ENCODE measurements around the gene SDHD.
"Not testable (repeated sequence)": the region's sequence is repeated elsewhere in the genome, so short reads cannot be mapped to it uniquely, and the experiment has no call there.

The SDHD gene

DNA sequence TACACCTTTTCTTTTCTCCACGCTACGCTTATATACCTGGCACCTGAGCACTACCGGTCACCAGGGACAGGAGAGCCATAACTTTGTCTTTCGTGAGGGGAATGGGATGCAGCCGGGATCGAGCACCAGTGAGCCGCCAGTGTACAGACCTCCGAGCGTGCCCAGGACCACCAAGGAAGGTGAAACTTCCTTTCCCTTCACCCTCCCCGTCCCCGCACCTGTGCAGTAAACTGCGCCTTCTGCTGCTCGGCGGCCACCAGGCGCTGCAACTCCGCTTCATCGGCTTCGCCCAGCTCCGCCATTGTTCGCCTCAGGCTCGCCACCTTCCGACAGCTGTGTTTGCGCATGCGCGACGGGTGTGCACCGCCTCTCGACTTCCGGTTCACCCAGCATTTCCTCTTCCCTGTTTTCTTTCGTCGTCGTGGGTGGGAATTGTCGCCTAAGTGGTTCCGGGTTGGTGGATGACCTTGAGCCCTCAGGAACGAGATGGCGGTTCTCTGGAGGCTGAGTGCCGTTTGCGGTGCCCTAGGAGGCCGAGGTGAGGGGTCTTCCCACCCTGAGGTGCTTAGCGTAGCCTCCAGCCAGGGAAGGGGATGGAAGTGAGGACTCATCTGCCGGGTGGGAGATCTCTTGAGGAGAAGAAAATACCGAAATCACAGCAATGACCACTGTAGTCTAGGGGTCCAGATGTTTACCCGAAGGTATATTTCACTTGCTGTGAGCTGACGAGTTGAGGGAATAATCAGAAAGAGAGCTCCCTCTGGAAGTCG is at the start of gene SDHD, which contains the start of gene TIMM8B:
Gene SDHD (plus strand): TSS at position 452 of the 770 bp plus-strand sequence. CDS start 35 bp downstream, at position 487.
Gene TIMM8B (minus strand): TSS at position 335 of the 770 bp plus-strand sequence. CDS start 33 bp downstream, at position 302.
- DNase-seq, result peak; percentile 91

GRCh38 chr11:112037527-112037926 is 49.1 kb upstream of the SDHD start:
- no peak for DNase-seq

DNA sequence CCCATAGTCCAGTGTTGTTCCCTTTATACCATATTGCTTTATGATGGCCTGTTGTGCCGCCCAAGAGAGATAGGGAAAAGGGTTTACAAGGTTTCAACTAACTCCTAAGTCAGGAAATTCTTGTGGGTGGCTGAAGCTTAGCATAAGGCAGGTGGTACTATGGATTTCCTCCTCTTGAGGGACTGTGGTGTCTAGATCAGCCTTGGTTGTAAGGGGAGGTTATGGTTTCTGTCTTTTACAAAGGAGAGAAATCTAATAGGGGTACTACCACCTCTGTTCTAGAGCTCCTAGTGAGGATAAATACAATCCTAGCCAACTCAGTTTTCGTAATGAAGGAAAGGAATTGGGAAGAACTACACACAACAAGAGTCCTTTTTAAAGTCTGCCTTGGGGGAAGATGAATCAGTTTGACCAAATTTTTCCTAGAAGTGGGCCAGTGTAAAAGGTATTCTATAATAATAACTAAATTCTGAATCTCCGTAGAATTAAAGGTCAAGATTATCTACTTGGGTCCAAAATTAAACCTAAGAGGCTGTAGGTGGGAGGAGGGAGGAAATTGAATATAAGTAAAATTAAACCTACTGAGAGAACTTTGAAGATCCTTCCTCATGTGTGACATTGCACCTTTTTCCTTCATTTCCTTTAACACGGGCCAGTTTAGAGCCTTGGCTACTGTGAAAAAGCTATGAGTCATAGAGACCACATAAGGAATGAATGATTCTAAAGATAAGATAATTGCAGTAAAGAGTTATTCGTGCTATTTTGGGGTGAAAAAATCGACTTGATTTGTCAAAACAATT is 44.3 kb upstream of the SDHD start:
- no peak for DNase-seq

DNA sequence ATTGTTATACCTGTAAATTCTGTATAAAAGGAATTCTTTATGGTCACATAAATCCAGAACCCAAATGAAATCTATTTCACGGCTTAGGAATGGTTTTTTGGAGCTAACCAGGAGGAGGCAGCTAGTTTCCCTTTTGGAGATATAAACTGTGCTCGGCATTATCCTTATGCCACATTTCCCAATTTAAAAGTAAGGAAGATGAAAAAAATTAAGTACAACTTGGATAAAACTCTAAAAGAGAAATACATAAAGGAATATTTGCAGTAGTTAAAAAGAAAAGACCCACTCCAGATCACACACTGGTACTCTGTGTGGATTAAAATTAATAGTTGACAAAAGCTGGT is 43.7 kb upstream of the SDHD start:
- no peak for DNase-seq

DNA sequence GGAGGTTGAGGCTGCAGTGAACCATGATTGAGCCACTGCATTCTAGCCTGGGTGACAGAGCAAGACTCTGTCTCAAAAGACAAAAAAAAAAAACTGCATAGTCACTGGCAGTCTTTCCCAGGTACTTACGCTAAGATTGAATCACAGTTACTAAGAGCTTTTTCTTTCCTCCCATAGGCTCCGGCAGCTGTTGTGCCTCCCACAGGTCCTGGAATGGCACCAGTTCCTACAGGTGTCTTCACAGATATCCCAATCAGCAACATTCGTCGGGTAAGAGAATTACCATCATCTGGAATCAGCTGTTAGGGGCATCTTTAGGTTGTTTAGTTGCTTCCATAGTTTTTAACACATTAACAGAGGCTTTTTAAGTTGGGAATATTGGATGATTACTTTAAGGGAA is 41.7 kb upstream of the SDHD start:
- no peak for DNase-seq

DNA sequence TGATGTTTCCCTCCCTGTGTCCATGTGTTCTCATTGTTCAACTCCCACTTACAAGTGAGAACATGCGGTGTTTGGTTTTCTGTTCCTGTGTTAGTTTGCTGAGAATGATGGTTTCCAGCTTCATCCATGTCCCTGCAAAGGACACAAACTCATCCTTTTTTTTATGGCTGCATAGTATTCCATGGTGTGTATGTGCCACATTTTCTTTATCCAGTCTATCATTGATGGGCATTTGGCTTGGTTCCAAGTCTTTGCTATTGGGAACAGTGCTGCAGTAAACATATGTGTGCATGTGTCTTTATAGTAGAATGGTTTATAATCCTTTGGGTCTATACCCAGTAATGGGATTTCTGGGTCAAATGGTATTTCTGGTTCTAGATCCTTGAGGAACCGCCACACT is 40.0 kb upstream of the SDHD start:
- DNase-seq, result not testable (repeated sequence)

- not testable (repeated sequence) for DNase-seq
Measured at GRCh38 chr11:112048256-112048655, 38.4 kb upstream of the SDHD start.

- no peak for DNase-seq
Measured at GRCh38 chr11:112049777-112050176, 36.9 kb upstream of the SDHD start.

GRCh38 chr11:112050721-112051120 is 36.0 kb upstream of the SDHD start:
- DNase-seq, result no peak

- no peak for DNase-seq
Measured at GRCh38 chr11:112051768-112052167, 34.9 kb upstream of the SDHD start.

DNA sequence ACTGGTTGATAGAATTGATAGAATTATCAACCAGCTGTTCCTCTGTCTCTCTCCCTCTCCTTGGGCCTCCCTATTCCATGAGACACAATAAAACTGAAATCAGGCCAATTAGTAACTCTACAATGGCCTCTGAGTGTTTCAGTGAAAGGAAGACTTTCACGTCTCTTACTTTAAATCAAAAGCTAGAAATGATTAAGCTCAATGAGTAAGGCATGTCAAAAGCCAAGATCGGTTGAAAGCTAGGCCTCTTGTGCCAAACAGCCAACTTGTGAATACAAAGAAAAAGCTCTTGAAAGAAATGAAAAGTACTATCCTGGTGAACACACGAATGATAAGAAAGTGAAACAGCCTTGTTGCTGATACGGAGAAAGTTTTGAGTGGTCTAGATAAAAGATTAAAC is 29.5 kb upstream of the SDHD start:
- DNase-seq, result no peak

GRCh38 chr11:112058103-112058502 is 28.6 kb upstream of the SDHD start:
- no peak for DNase-seq

GRCh38 chr11:112062923-112063322 is 23.8 kb upstream of the SDHD start:
- no peak for DNase-seq

GRCh38 chr11:112073941-112074811 is 12.5 kb upstream of the SDHD start, which contains the start of the genes NKAPD1 and PIH1D2:
NKAPD1 (plus strand) TSS chr11:112074299; CDS start chr11:112075575, 1,276 bp downstream.
PIH1D2 (minus strand) TSS chr11:112074017; CDS start chr11:112073174, 843 bp downstream.
- peak; percentile 72 for DNase-seq

- no peak for DNase-seq
Measured at GRCh38 chr11:112082729-112083128, 3.9 kb upstream of the SDHD start.

GRCh38 chr11:112085822-112086421 is 751 bp upstream of the SDHD start:
- DNase-seq, result peak; percentile 50

DNA sequence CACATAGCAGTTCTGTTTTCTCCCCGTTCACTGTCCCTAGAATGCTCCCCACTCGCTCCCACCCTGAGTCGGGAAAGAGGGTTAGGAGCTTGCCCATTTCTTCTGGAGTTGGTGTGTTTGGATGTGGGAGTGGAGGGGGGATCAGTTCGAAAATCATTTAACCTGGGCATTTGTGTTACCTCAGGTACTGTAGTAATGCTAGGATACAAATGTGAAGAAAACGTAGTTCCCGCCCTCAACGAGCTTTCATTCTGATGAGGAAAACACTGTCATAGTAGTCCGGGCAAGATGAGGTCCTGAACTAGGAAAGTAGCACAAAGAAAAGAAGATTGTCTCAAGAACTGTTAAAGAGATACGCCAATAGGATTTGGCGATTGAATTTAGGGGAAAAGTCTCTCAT is 539 bp downstream of the SDHD start:
- no peak for DNase-seq

- not testable (repeated sequence) for DNase-seq
Measured at GRCh38 chr11:112095302-112095701, 8.6 kb downstream of the SDHD start.

- no peak for DNase-seq
Measured at GRCh38 chr11:112096194-112096593, 9.5 kb downstream of the SDHD start.

- DNase-seq, result no peak
Measured at GRCh38 chr11:112097734-112098528, 11.3 kb downstream of the SDHD start.

GRCh38 chr11:112100462-112100861 is 13.8 kb downstream of the SDHD start:
- DNase-seq, result no peak

GRCh38 chr11:112103446-112103845 is 16.8 kb downstream of the SDHD start:
- no peak for DNase-seq

All from stimulated activated CD4-positive, alpha-beta T cell treated with anti-CD3 and anti-CD28 coated beads, Interleukin-4, amount 100 ng/mL, for 1 hour (primary cell).